Esophagus (tissue), 2 donors: ENCODE measurements around the gene TSC22D2. TPM values are rescaled to one million over a fixed set of nuclear protein-coding genes. Genes with fewer than 3 reads are reported as not detected.

Source experiments
- H3K27ac ChIP-seq, 2 donors: one replicate each; pipeline ENCODE4 v1.5.1; 2013; ENCODE audit warnings: low read depth in 2 of 2, mild to moderate bottlenecking in 2 of 2, inconsistent platforms in 1 of 2, low read length in 1 of 2, moderate library complexity in 1 of 2
- H3K27me3 ChIP-seq, 2 donors: one replicate each; pipeline ENCODE4 v1.6.1; 2013; ENCODE audit warnings: low read length in 2 of 2, control low read depth in 1 of 2, mild to moderate bottlenecking in 1 of 2; ENCODE audit not compliant: insufficient read depth in 2 of 2, control insufficient read depth in 1 of 2
- H3K36me3 ChIP-seq, 2 donors: one replicate each; pipeline ENCODE4 v1.6.1; 2013; ENCODE audit warnings: low read length in 1 of 2; ENCODE audit not compliant: control insufficient read depth in 2 of 2, insufficient read depth in 2 of 2
- H3K4me1 ChIP-seq, 2 donors: one replicate each; pipeline ENCODE4 v1.6.1; 2013; ENCODE audit warnings: low read length in 1 of 2; ENCODE audit not compliant: control insufficient read depth in 2 of 2, insufficient read depth in 2 of 2
- H3K4me3 ChIP-seq, 2 donors: one replicate each; pipeline ENCODE4 v1.5.1; 2013; ENCODE audit warnings: low read length in 2 of 2, mild to moderate bottlenecking in 2 of 2, low read depth in 1 of 2, moderate library complexity in 1 of 2
- H3K9me3 ChIP-seq, 2 donors: one replicate each; pipeline ENCODE4 v1.6.1; 2013; ENCODE audit warnings: mild to moderate bottlenecking in 2 of 2, low read depth in 1 of 2, low read length in 1 of 2, moderate library complexity in 1 of 2; ENCODE audit not compliant: control insufficient read depth in 2 of 2, insufficient read depth in 1 of 2
- WGBS, 2 donors: extraction: QIAGEN DNeasy Blood & Tissue Kit; methylation state at CpG; one replicate each; pipeline ENCODE4 v1.1.7; 2013; 5-methylcytosine and 5-hydroxymethylcytosine counted together
- polyA plus RNA-seq, 2 donors: library from polyadenylated mRNA; stranded (reverse); fragments of 200-250 nt; gene quantifications; one replicate each; pipeline ENCODE4 v1.2.3, GENCODE V29; 2013
- donor health status: healthy with polysubstance abuse.
- donor health status: Bipolar disorder and iron deficiency.

Gene TSC22D2
- polyA plus RNA-seq, 2 donors = 10.3 to 27.5 TPM

- no peak overlapping the region for H3K27ac ChIP-seq
- no peaks in the 10 kb centered on the region for H3K4me1 ChIP-seq
- no peaks in the 10 kb centered on the region for H3K36me3 ChIP-seq
- no peaks in the 10 kb centered on the region for H3K27me3 ChIP-seq
- no peaks in the 10 kb centered on the region for H3K9me3 ChIP-seq
- WGBS, 2 donors = 68 to 74% methylated on average over 3 of the region's 3 CpGs
- H3K4me3 ChIP-seq = no peak overlapping the region
These were observed 31.6 kb downstream of the TSC22D2 start for GRCh38 chr3:150439657-150440056.

GRCh38 chr3:150443331-150443741 lies 35.2 kb downstream of the TSC22D2 start:
- Histone ChIP-seq H3K4me3 (no peak overlapping the region), H3K4me1 (no peaks in the 10 kb centered on the region), H3K27me3 (no peaks in the 10 kb centered on the region), H3K36me3 (no peaks in the 10 kb centered on the region), H3K27ac (no peak overlapping the region), H3K9me3 (no peaks in the 10 kb centered on the region)
- 70 to 81% methylated on average over 2 of the region's 2 CpGs for WGBS, 2 donors

GRCh38 chr3:150444371-150444770 lies 36.3 kb downstream of the TSC22D2 start:
- Histone ChIP-seq H3K9me3 (no peaks in the 10 kb centered on the region), H3K4me3 (no peak overlapping the region), H3K4me1 (no peaks in the 10 kb centered on the region), H3K27me3 (no peaks in the 10 kb centered on the region), H3K36me3 (no peaks in the 10 kb centered on the region), H3K27ac (no peak overlapping the region)
- 79 to 82% methylated on average over 2 of the region's 2 CpGs for whole genome bisulfite sequencing, 2 donors

GRCh38 chr3:150446470-150446977 lies 38.4 kb downstream of the TSC22D2 start:
- Histone ChIP-seq H3K4me3 (no peak overlapping the region), H3K27ac (no peak overlapping the region), H3K4me1 (no peaks in the 10 kb centered on the region), H3K27me3 (no peaks in the 10 kb centered on the region), H3K9me3 (no peaks in the 10 kb centered on the region), H3K36me3 (no peaks in the 10 kb centered on the region)
- WGBS, 2 donors = 51 to 63% methylated on average over 2 of the region's 2 CpGs

GRCh38 chr3:150447084-150447483 lies 39.0 kb downstream of the TSC22D2 start:
- Histone ChIP-seq H3K27ac (no peak overlapping the region), H3K9me3 (no peaks in the 10 kb centered on the region), H3K4me1 (no peaks in the 10 kb centered on the region), H3K27me3 (no peaks in the 10 kb centered on the region), H3K36me3 (no peaks in the 10 kb centered on the region), H3K4me3 (no peak overlapping the region)
- 81 to 91% methylated on average over 2 of the region's 2 CpGs for WGBS, 2 donors

GRCh38 chr3:150447631-150448465 lies 39.8 kb downstream of the TSC22D2 start:
- Histone ChIP-seq H3K4me3 (no peak overlapping the region), H3K9me3 (no peaks in the 10 kb centered on the region), H3K4me1 (no peaks in the 10 kb centered on the region), H3K36me3 (no peaks in the 10 kb centered on the region), H3K27me3 (no peaks in the 10 kb centered on the region), H3K27ac (no peak overlapping the region)
- 70 to 80% methylated on average over 3 of the region's 3 CpGs for WGBS, 2 donors

GRCh38 chr3:150449169-150449721 lies 41.1 kb downstream of the TSC22D2 start:
- Histone ChIP-seq H3K9me3 (no peaks in the 10 kb centered on the region), H3K27ac (no peak overlapping the region), H3K4me1 (no peaks in the 10 kb centered on the region), H3K36me3 (no peaks in the 10 kb centered on the region), H3K27me3 (no peaks in the 10 kb centered on the region), H3K4me3 (no peak overlapping the region)

GRCh38 chr3:150450916-150451315 lies 42.8 kb downstream of the TSC22D2 start:
- no peaks in the 10 kb centered on the region for H3K4me1 ChIP-seq
- no peaks in the 10 kb centered on the region for H3K9me3 ChIP-seq
- no peak overlapping the region for H3K27ac ChIP-seq
- no peak overlapping the region for H3K4me3 ChIP-seq
- no peaks in the 10 kb centered on the region for H3K36me3 ChIP-seq
- no peaks in the 10 kb centered on the region for H3K27me3 ChIP-seq

- Histone ChIP-seq H3K4me3 (no peak overlapping the region), H3K27me3 (no peaks in the 10 kb centered on the region), H3K36me3 (no peaks in the 10 kb centered on the region), H3K9me3 (no peaks in the 10 kb centered on the region), H3K27ac (no peak overlapping the region), H3K4me1 (no peaks in the 10 kb centered on the region)
- 89 to 95% methylated on average over 1 of the region's 1 CpG for WGBS, 2 donors
These were observed 43.4 kb downstream of the TSC22D2 start for GRCh38 chr3:150451329-150452048.
